Activated CD8-positive, alpha-beta memory T cell treated with anti-CD3 and anti-CD28 coated beads for 36 hours (primary cell): ENCODE results near the gene PTPRM. TPM values are rescaled to one million over a fixed set of nuclear protein-coding genes. Genes with fewer than 3 reads are reported as not detected.

Source experiments
- CTCF ChIA-PET: fragments of 350-600 bp; sonication (Branson Sonifier 250); formaldehyde crosslinking; loops from one replicate; lab custom pipeline; 2021; ENCODE audit warnings: antibody characterized with exemption; lab: Charles Lee
- POLR2A ChIA-PET: fragments of 350-600 bp; sonication (Branson Sonifier 250); formaldehyde crosslinking; loops from one replicate; lab custom pipeline; 2021; ENCODE audit warnings: antibody characterized with exemption; lab: Charles Lee
- total RNA-seq, 2 experiments: library from RNA; stranded (reverse); gene quantifications; one replicate each; pipeline ENCODE4 v1.2.3, GENCODE V29; 2021

PTPRM gene
- total RNA-seq, 2 experiments from 2014 or later: 3.5 to 4.1 TPM

DNA sequence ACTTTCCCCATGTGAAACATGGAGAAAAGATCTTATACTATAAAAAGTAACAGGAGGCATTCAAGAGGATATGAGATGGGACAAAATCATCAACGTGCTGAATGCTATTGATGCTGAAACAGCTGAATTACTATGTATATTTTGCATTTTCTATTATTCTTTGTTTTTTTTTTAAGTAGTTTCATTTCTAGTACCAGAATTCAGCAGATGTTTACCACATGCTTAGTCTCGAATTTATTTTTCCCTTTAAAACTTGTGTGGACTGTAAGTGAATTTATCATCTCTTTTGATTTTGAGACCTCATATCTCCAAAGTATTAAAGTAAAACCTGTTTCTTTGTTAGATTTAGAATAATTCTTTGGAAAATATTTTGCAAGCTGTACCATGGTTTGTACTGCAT is 205.8 kb downstream of the PTPRM start:
- CTCF ChIA-PET: no interaction called here
- POLR2A ChIA-PET: no interaction called here

- CTCF ChIA-PET: no interaction called here
- POLR2A ChIA-PET: no interaction called here
Observed at GRCh38 chr18:7775128-7775527, 208.0 kb downstream of the PTPRM start.

DNA sequence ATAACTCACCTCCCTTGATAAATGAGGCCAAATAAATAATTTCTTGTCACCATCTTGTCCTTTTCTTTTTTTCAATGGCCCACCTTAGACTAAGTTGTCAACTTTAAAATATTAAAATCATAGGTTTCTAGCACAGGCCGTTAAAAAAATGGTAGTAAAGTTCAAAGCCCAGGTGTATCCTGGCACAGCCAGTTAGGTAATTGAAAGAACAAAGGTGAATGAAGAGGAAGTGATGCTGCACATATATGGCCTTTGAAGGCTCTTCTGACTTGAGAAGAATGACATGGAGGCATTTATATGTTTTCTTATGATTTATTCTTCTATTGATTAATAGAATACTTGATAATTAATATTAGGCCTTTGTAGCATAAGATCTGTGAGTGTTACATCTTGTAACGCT is 208.7 kb downstream of the PTPRM start:
- ChIA-PET POLR2A (no interaction called here), CTCF (no interaction called here)

GRCh38 chr18:7778181-7778580 is 211.1 kb downstream of the PTPRM start:
- POLR2A ChIA-PET: no interaction called here
- CTCF ChIA-PET: no interaction called here

- POLR2A ChIA-PET: no interaction called here
- CTCF ChIA-PET: no interaction called here
Observed at GRCh38 chr18:7779211-7779610, 212.1 kb downstream of the PTPRM start.

GRCh38 chr18:7784171-7784570 is 217.1 kb downstream of the PTPRM start:
- ChIA-PET CTCF (no interaction called here), POLR2A (no interaction called here)

DNA sequence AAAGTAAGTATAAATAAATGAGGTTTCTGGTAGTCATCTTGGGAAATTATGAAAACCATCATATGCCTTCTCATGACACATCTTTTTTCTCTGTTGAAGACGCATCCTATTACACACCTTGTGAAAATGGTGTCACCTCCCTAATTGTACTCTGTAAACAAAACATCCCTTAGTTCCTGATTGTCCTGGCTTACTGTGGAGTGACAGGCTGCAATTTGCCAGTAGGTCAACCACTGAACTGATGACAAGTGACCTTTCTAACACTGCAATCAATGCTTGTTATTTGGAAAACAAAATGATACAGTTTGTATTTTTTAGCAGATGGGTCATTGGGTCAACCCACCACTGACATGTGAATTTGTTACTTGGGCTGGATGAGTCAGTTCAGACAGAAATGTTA is 219.5 kb downstream of the PTPRM start:
- ChIA-PET CTCF (no interaction called here), POLR2A (no interaction called here)

DNA sequence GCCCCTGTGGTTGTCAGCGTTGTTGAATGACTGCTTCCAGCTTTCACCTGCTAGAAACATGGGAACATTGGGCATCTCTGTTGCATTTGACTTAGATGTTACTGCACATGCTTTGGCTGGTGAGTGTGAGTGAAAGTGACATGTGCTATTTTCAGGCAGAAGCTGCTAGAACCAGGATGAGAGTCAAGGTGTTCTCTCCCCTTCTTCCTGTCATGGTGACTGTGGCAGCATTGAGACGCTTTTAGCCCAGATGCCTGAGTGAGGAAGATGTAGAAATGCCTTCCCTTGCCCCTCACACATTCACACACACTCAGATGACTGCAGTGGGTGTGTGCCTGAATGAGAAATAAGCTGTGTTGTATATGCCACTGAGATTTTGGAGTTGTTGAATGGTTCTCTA is 220.2 kb downstream of the PTPRM start:
- POLR2A ChIA-PET: no interaction called here
- CTCF ChIA-PET: no interaction called here

- POLR2A ChIA-PET: no interaction called here
- CTCF ChIA-PET: no interaction called here
Observed at GRCh38 chr18:7789856-7790552, 222.9 kb downstream of the PTPRM start.

- ChIA-PET CTCF (no interaction called here), POLR2A (no interaction called here)
Observed at GRCh38 chr18:7793100-7793499, 226.0 kb downstream of the PTPRM start.

DNA sequence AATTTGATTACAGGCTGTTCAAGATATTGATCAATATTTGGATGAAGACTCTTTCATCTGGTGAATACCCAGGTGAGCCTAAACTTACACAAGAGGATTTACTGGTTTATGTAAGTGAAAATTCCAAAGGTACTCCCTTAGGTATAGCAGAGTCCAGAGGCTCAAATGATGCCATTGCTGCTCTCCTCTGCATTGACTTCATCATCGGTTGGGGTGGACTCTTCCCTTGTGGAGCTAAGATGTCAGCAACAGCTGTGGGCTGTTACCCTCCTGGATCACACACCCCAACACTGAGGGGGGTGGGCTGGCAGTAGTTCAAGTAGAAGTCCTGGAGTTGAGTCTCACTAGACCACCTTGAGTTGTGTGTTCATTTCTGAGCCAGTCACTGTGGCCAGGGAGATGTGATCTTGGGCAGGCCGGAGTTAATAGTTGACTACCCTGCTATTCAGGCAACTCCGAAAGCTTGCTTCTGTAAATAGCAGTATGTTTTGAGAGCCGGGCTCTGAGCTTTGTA is 236.9 kb downstream of the PTPRM start:
- CTCF ChIA-PET: no interaction called here
- POLR2A ChIA-PET: no interaction called here

- ChIA-PET CTCF (no interaction called here), POLR2A (no interaction called here)
Observed at GRCh38 chr18:7805096-7805495, 238.0 kb downstream of the PTPRM start.

GRCh38 chr18:7805880-7806279 is 238.8 kb downstream of the PTPRM start:
- CTCF ChIA-PET: no interaction called here
- POLR2A ChIA-PET: no interaction called here

GRCh38 chr18:7807936-7808453 is 240.9 kb downstream of the PTPRM start:
- ChIA-PET POLR2A (no interaction called here), CTCF (no interaction called here)

DNA sequence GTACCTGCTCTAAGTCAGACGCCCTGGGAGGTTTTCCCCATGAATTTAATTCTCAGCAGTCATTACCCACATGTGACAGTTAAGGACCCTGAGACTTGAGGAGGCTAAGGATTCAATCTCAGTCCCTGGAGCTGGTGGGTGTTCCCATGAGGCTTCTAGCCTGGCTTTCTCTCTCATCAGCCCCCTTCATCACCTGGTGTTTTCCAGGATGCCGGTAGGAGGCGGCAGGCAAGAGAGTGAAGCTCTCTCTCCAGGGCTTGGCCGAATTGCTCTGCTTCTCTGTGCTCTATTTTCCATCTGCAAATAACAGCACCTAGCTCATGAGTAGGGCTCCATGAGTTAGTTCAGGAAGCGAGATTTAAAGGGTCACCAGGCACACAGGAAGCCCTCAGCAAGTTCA is 241.9 kb downstream of the PTPRM start:
- POLR2A ChIA-PET: no interaction called here
- CTCF ChIA-PET: no interaction called here

- ChIA-PET POLR2A (no interaction called here), CTCF (no interaction called here)
Observed at GRCh38 chr18:7809455-7809854, 242.3 kb downstream of the PTPRM start.

- ChIA-PET POLR2A (no interaction called here), CTCF (no interaction called here)
Observed at GRCh38 chr18:7809978-7810377, 242.9 kb downstream of the PTPRM start.

- ChIA-PET POLR2A (no interaction called here), CTCF (no interaction called here)
Observed at GRCh38 chr18:7812431-7813063, 245.4 kb downstream of the PTPRM start.

GRCh38 chr18:7813131-7813530 is 246.0 kb downstream of the PTPRM start:
- ChIA-PET POLR2A (no interaction called here), CTCF (no interaction called here)

DNA sequence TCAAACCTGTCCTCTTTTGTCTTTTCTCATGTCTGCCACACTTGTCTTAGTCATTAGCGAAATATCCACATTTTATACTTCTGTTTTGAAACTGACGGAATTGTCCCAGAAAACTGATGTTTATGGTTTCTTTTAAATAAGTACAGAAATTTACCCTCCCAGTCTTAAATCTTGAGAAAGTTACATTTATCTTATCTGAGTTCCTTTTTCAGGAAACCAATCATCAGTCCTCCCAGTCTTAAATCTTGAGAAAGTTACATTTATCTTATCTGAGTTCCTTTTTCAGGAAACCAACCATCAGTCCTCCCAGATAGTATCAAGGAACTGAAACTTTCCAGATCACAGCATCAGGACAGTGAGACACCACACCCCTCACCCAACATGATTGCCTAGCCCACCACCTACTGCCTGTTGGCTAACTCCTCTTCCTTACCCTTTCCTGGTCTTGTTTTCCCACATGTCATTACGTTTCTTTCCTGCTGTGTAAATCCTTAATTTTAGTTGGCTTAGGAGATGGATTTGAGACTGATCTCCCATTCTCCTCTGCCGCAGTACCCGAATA is 247.7 kb downstream of the PTPRM start:
- ChIA-PET POLR2A (no interaction called here), CTCF (no interaction called here)

DNA sequence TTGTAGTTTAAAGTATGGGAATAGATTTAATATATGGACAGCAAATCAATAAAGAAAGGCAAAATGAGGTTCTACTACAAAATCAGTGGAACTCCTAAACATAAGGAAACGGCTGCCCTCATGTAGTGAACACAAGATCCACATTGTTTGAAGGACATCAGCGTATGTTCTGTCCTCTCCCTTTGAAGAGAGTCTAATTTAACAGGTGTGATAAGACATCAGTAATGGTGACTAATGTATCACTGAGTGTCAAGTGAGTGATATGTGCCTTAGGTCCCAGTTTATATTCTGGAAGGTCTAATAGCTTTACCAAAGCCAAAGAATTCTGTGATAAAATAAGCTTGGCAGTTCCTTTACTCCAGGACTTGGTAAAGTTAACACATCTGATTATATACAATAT is 248.7 kb downstream of the PTPRM start:
- CTCF ChIA-PET: no interaction called here
- POLR2A ChIA-PET: no interaction called here
